Cortex of kidney (tissue), 1 donor: ENCODE data around the gene FDXACB1.

Experiments used
- DNase-seq: peaks from one replicate; lab custom pipeline; 2025; lab: John Stamatoyannopoulos, UW

Gene FDXACB1

GRCh38 chr11:111845276-111846028 is 33.5 kb downstream of the FDXACB1 start:
- no peak for DNase-seq

GRCh38 chr11:111843661-111844060 is 35.3 kb downstream of the FDXACB1 start:
- no peak for DNase-seq

GRCh38 chr11:111841370-111842053 is 37.5 kb downstream of the FDXACB1 start:
- DNase-seq: no peak

DNA sequence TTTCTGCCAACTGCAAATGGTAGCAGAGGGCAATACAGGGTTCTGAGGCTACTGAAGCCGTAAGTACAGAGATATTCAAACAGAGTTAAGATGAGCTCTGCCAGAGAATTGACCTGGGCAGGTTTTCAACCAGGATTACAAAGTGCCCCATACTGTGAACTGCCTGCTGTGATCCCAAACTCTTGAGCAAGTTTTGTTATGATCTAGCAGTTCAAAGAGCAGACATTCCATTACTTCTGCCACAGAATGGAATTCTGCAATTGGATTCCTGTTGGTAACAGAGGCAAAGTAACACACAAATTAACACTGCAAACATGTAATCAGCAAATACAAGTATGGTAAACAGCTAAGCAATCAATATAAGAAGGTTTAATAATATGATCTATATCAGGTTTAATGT is 38.8 kb downstream of the FDXACB1 start:
- no peak for DNase-seq

DNA sequence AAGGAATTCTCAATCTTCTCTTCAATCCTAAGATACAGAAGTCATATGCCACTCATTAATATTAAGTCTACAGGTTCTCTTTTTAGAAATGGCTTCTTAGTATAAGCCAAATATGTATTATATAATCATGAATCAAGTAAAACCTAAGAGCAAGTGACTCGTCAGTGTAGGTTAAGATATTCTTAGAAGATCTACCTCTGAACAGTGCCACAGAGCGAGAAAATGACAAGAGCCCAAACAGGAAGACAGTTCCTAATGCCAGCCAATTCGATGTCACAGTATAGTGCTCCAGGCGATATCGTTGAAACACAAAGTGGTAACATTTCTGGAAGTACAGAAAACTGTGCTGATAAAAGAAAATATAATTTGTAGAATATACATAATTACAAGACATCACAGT is 40.9 kb downstream of the FDXACB1 start:
- DNase-seq: no peak

GRCh38 chr11:111837366-111837891 is 41.5 kb downstream of the FDXACB1 start:
- DNase-seq: no peak

GRCh38 chr11:111836721-111837120 is 42.2 kb downstream of the FDXACB1 start:
- DNase-seq: no peak

DNA sequence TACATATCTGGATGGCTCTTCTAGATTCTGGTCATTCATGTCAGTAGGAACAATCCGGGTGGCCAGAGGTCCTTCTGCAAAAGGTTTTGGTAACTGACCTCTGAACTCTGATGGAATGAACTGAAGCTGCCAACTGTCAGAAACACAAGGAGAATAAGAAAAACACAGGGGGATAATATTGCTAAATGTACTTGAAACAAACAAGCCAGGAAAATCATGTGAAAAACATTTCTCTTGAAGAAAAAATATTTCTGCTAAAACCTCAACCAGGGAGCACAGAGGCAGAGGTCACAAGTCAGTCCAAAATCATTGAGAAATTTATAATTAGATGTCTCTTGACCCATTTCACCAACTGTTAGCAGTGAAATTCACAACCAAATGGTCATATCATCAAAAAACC is 42.8 kb downstream of the FDXACB1 start:
- no peak for DNase-seq

GRCh38 chr11:111835665-111836064 is 43.3 kb downstream of the FDXACB1 start:
- no peak for DNase-seq

DNA sequence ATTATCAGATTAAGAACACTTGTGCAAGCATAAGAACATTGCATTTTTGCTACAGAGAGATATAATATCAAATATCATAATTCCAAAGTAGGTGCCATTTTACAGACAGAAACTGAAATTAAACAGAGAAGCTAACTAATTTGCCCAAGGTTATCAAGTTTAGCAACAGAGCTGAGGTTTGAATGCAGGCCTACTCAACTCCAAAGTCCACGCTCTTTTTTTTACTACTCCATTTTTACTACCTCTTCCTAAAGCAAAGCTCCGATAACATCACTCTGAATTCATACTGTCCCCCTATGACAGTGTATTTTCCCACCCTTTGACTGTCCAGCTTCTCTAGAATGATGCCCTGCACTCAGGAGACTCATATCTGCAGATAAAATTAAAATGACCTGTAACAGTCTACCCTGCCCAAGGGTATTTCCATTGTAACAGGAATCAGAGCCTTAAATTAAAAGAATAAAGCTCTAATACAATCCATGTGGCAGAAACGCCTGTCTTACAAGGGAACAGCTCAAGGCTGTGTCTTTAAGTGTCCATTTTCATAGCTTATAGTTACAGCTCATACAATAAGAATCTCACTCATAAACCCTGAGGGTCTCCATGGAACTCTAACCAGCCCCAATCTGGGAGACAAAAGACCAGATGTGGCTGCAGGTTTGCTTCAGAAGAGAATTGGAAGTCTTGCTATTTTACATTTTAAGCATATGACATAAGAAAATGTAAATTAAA is 44.4 kb downstream of the FDXACB1 start:
- DNase-seq: no peak

- DNase-seq: no peak
Measured at GRCh38 chr11:111833524-111833923, 45.4 kb downstream of the FDXACB1 start.

GRCh38 chr11:111829185-111829968 is 49.6 kb downstream of the FDXACB1 start:
- DNase-seq: no peak

DNA sequence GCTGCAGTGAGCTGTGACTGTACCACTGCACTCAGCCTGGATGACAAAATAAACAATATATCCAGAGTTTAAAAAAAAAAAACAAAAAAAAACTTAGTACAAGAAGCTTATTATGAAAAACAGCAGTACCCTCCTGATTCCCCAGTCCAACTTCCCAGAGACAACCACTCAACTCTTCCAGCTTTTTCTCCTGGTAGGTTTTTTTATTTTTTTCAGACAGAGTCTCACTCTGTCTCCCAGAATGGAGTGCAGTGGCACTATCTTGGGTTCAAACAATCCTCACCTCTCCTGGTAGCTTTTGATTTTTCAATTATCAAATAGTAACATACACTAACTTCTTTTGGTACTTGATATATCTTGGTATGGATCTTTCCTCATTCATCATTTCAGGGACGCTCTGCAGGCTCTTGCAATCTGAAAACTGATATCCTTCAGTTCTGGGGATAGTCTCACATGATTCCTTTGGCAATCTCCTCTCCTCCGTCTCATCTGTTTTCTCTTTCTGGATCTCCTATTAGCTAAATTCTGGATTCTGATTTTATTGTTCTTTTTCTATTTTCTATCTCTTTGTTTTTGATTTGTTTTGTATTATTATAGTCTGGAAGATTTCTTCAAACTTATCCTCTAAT is 52.5 kb downstream of the FDXACB1 start:
- no peak for DNase-seq
